ENCODE data around the gene IGLL5. TPM values are rescaled to one million over a fixed set of nuclear protein-coding genes. Genes with fewer than 3 reads are reported as not detected.

The IGLL5 gene
- total and polyA plus RNA-seq, 9 of the 15 experiments (the other 6 are each of a cell fraction or from before 2014, with no cell fraction given) = not detected

GRCh38 chr22:22924369-22925145, 36.9 kb downstream of the IGLL5 start (continued):
- TF ChIP-seq ETS1 (conservative IDR thresholded peaks at IDR 0.05; ENCODE audit: control insufficient read depth, low read depth, low read length) (no peak), ZSCAN29 (IDR thresholded peaks at IDR 0.05) (no peak), MXD1 (CRISPR knock-in tag; IDR thresholded peaks at IDR 0.05; ENCODE audit: borderline replicate concordance, poor library complexity, severe bottlenecking) (peak; percentile 9), PML (IDR thresholded peaks at IDR 0.05; ENCODE audit: low read length) (no peak), ZNF668 (CRISPR knock-in tag; IDR thresholded peaks at IDR 0.05) (no peak), SOX6 (IDR thresholded peaks at IDR 0.05) (no peak), FOXA3 (CRISPR knock-in tag; conservative IDR thresholded peaks at IDR 0.05 in 1 of 2, IDR thresholded peaks at IDR 0.05 in 1 of 2) (no peak), PHF8 (IDR thresholded peaks at IDR 0.05; ENCODE audit: borderline replicate concordance, low read length) (no peak), PCBP2 (IDR thresholded peaks at IDR 0.05; ENCODE audit: low read depth, low read length, poor library complexity, severe bottlenecking) (no peak), MTA3 (IDR thresholded peaks at IDR 0.05; ENCODE audit: borderline replicate concordance) (no peak), ZNF224 (CRISPR knock-in tag; IDR thresholded peaks at IDR 0.05) (no peak), CSDE1 (IDR thresholded peaks at IDR 0.05) (no peak), ZNF639 (CRISPR knock-in tag; conservative IDR thresholded peaks at IDR 0.05 in 1 of 2, IDR thresholded peaks at IDR 0.05 in 1 of 2) (no peak), RBM15 (IDR thresholded peaks at IDR 0.05; ENCODE audit: insufficient read depth, low read length) (no peak), ZNF274 (IDR thresholded peaks at IDR 0.05; ENCODE audit: borderline replicate concordance, low read depth, low read length) (no peak)
- TF ChIP-seq, protein P1, sequence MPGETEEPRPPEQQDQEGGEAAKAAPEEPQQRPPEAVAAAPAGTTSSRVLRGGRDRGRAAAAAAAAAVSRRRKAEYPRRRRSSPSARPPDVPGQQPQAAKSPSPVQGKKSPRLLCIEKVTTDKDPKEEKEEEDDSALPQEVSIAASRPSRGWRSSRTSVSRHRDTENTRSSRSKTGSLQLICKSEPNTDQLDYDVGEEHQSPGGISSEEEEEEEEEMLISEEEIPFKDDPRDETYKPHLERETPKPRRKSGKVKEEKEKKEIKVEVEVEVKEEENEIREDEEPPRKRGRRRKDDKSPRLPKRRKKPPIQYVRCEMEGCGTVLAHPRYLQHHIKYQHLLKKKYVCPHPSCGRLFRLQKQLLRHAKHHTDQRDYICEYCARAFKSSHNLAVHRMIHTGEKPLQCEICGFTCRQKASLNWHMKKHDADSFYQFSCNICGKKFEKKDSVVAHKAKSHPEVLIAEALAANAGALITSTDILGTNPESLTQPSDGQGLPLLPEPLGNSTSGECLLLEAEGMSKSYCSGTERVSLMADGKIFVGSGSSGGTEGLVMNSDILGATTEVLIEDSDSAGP (CRISPR knock-in tag; IDR thresholded peaks at IDR 0.05) = no peak
- TF ChIP-seq, protein P2, sequence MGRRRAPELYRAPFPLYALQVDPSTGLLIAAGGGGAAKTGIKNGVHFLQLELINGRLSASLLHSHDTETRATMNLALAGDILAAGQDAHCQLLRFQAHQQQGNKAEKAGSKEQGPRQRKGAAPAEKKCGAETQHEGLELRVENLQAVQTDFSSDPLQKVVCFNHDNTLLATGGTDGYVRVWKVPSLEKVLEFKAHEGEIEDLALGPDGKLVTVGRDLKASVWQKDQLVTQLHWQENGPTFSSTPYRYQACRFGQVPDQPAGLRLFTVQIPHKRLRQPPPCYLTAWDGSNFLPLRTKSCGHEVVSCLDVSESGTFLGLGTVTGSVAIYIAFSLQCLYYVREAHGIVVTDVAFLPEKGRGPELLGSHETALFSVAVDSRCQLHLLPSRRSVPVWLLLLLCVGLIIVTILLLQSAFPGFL (CRISPR knock-in tag; IDR thresholded peaks at IDR 0.05) = no peak
- TF ChIP-seq, protein P3, sequence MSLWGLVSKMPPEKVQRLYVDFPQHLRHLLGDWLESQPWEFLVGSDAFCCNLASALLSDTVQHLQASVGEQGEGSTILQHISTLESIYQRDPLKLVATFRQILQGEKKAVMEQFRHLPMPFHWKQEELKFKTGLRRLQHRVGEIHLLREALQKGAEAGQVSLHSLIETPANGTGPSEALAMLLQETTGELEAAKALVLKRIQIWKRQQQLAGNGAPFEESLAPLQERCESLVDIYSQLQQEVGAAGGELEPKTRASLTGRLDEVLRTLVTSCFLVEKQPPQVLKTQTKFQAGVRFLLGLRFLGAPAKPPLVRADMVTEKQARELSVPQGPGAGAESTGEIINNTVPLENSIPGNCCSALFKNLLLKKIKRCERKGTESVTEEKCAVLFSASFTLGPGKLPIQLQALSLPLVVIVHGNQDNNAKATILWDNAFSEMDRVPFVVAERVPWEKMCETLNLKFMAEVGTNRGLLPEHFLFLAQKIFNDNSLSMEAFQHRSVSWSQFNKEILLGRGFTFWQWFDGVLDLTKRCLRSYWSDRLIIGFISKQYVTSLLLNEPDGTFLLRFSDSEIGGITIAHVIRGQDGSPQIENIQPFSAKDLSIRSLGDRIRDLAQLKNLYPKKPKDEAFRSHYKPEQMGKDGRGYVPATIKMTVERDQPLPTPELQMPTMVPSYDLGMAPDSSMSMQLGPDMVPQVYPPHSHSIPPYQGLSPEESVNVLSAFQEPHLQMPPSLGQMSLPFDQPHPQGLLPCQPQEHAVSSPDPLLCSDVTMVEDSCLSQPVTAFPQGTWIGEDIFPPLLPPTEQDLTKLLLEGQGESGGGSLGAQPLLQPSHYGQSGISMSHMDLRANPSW (CRISPR knock-in tag; IDR thresholded peaks at IDR 0.05) = no peak

Data from K562 (cell line).